Keratinocyte (primary cell): ENCODE measurements around the gene CCDC146. TPM values are rescaled to one million over a fixed set of nuclear protein-coding genes. Genes with fewer than 3 reads are reported as not detected.

Experiments used
- DNase-seq: peaks from one replicate; pipeline ENCODE4 v3.0.0-alpha.2; 2011; ENCODE audit warnings: low read depth, missing footprints, low spot score
- FAIRE-seq: peaks from 2 replicates; lab custom pipeline; 2011; peaks lifted over from hg19 to GRCh38; lab: Jason Lieb, UNC
- H2AFZ ChIP-seq: 2 replicates; pipeline ENCODE4 v1.6.0; 2012; ENCODE audit warnings: low read length, control low read depth, inconsistent platforms; ENCODE audit not compliant: control insufficient read depth
- H3K27ac ChIP-seq: 2 replicates; pipeline ENCODE4 v1.5.1; 2011; ENCODE audit warnings: low read length; ENCODE audit not compliant: control insufficient read depth, insufficient read depth
- H3K27me3 ChIP-seq: 3 replicates; pipeline ENCODE4 v1.6.0; 2011; ENCODE audit warnings: low read length; ENCODE audit not compliant: control insufficient read depth, insufficient read depth; ENCODE audit errors: extremely low read depth
- H3K36me3 ChIP-seq, 2 experiments: 2 replicates in 1 of 2; 3 replicates in 1 of 2; pipeline ENCODE4 v1.5.1; 2011; ENCODE audit warnings: low read length in 2 of 2, mild to moderate bottlenecking in 1 of 2; ENCODE audit not compliant: control insufficient read depth in 2 of 2, insufficient read depth in 2 of 2; ENCODE audit errors: extremely low read depth in 1 of 2
- H3K4me1 ChIP-seq: 3 replicates; pipeline ENCODE4 v1.5.1; 2011; ENCODE audit warnings: low read length; ENCODE audit not compliant: control insufficient read depth, insufficient read depth; ENCODE audit errors: extremely low read depth
- H3K4me2 ChIP-seq: 3 replicates; pipeline ENCODE4 v1.6.0; 2011; ENCODE audit warnings: low read depth, low read length; ENCODE audit not compliant: control insufficient read depth, insufficient read depth; ENCODE audit errors: extremely low read depth
- H3K4me3 ChIP-seq, 3 experiments: fragments of 200-600 bp in 1 of 3; sonication (generic) in 1 of 3; 2 replicates in 2 of 3; 3 replicates in 1 of 3; pipeline ENCODE4 v1.5.1; 2011 to 2016; ENCODE audit warnings: low read length in 3 of 3, mild to moderate bottlenecking in 3 of 3, control low read depth in 2 of 3, inconsistent platforms in 1 of 3, low read depth in 1 of 3, mixed read lengths in 1 of 3, mixed run types in 1 of 3, moderate library complexity in 1 of 3; ENCODE audit not compliant: control insufficient read depth in 2 of 3, insufficient read depth in 2 of 3; ENCODE audit errors: extremely low read depth in 1 of 3
- H3K79me2 ChIP-seq: 2 replicates; pipeline ENCODE4 v1.6.0; 2012; ENCODE audit warnings: low read length; ENCODE audit not compliant: control insufficient read depth, insufficient read depth
- H3K9ac ChIP-seq: 3 replicates; pipeline ENCODE4 v1.6.0; 2011; ENCODE audit warnings: low read length; ENCODE audit not compliant: control insufficient read depth, insufficient read depth; ENCODE audit errors: extremely low read depth
- H3K9me1 ChIP-seq: 3 replicates; pipeline ENCODE4 v1.6.0; 2011; ENCODE audit warnings: low read length; ENCODE audit not compliant: control insufficient read depth, insufficient read depth; ENCODE audit errors: extremely low read depth
- H3K9me3 ChIP-seq: 2 replicates; pipeline ENCODE4 v1.5.1; 2012; ENCODE audit warnings: low read depth, low read length; ENCODE audit not compliant: control insufficient read depth
- H4K20me1 ChIP-seq: 3 replicates; pipeline ENCODE4 v1.6.0; 2011; ENCODE audit warnings: low read length; ENCODE audit not compliant: control insufficient read depth, insufficient read depth; ENCODE audit errors: extremely low read depth
- CTCF ChIP-seq, 3 experiments: IDR thresholded peaks in 1 of 3; conservative IDR thresholded peaks in 1 of 3; optimal IDR thresholded peaks in 1 of 3; 2 replicates in 2 of 3; 3 replicates in 1 of 3; pipeline versions ENCODE3 to v1.5.1; 2011; ENCODE audit warnings: low read length in 3 of 3, mild to moderate bottlenecking in 3 of 3, moderate library complexity in 2 of 3, control low read depth in 1 of 3, inconsistent platforms in 1 of 3; ENCODE audit not compliant: insufficient read depth in 2 of 3; ENCODE audit errors: extremely low read depth in 1 of 3
- EZH2 ChIP-seq: IDR thresholded peaks from one replicate; pipeline ENCODE4 v1.6.1; 2012; ENCODE audit warnings: inconsistent platforms, mild to moderate bottlenecking, low read length, moderate library complexity
- dilution Hi-C: fragments of 300-500 bp; cut with MboI; formaldehyde crosslinking; loops from one replicate; pipeline ENCODE4 v1.7.0; 2020; ENCODE audit warnings: low sequenced_read_pairs; ENCODE audit not compliant: extremely low pct_ligation_motif_present
- polyA plus RNA-seq, 5 experiments: library from polyadenylated mRNA; depleted of rRNA in 3 of 5; stranded (reverse) in 3 of 5; stranded (forward) in 1 of 5; unstranded in 1 of 5; fragments of >200 nt; gene quantifications; 1 replicate in 1 of 5; 2 replicates in 3 of 5; 3 replicates in 1 of 5; pipeline versions ENCODE4 v1.2.1 to v1.2.3, GENCODE V29; 2011 to 2012; ENCODE audit warnings: missing spikeins in 2 of 5, low read depth in 1 of 5, low replicate concordance in 1 of 5

CCDC146 gene
- polyA plus RNA-seq, 1 donor (not counting 4 experiments of a cell fraction or from before 2014, with no cell fraction given): 5.7 TPM

DNA sequence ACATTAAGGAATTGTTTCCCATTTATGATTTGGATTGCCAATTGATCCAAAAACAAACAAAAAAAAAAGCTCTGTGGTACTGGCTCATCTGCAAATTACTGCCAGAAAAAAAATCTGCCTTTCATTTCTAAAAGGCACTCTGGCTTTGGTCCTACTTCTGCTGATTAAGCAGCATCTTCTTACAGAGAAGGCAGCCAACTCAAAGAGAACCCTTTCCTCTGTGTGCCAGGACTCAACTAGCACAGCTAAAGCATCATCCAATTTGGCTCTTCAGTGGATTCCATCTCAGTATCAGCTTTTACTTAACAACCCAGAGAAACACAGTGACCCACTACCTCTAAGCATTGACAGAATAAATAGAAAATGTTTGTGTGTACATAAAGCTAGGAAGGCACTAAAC is 213.2 kb downstream of the CCDC146 start:
- Histone ChIP-seq H3K4me1 (peaks cover 3% of the 10 kb centered on the region), H3K4me2 (no peak overlapping the region), H3K4me3 (no peak overlapping the region), H3K36me3 (no peaks in the 10 kb centered on the region), H3K79me2 (no peaks in the 10 kb centered on the region), H2AFZ (no peak overlapping the region), H3K9me1 (no peaks in the 10 kb centered on the region), H4K20me1 (no peaks in the 10 kb centered on the region), H3K9ac (no peak overlapping the region), H3K9me3 (no peaks in the 10 kb centered on the region), H3K27me3 (no peaks in the 10 kb centered on the region), H3K27ac (no peak overlapping the region)
- FAIRE-seq (no peak), DNase-seq (no peak)
- TF ChIP-seq CTCF (optimal IDR thresholded peaks at IDR 0.05 in 1 of 3, IDR thresholded peaks at IDR 0.05 in 1 of 3, conservative IDR thresholded peaks at IDR 0.05 in 1 of 3; ENCODE audit: extremely low read depth in 1 of 3, insufficient read depth in 2 of 3, low read length in 3 of 3): no peak
- dilution Hi-C loops: no loop called here

DNA sequence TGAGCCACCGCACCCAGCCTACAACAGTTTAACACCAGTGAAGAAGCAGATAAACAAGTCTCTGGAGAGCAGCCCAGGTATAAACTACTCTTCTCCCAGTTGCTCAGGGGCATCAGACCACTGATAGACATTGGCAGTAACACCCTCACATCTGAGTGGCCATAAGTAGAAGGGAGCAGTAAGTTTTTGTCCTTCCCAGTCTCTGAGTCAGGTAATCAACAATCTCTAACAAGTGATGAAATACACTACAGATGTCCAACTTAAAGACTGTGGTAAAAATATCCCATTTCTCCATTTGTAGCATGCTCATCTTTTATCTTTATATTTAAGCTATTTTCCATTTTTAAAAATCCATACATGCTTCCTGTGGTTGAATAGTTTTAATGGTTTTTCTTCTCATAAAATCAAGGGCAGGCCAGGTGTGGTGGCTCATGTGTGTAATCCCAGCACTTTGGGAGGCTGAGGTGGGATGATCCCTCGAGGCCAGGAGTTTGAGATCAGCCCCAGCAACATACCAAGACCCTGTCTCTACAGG is 215.1 kb downstream of the CCDC146 start:
- H3K9me3 ChIP-seq: no peaks in the 10 kb centered on the region
- no peaks in the 10 kb centered on the region for H3K27me3 ChIP-seq
- DNase-seq (no peak), FAIRE-seq (no peak)
- no peaks in the 10 kb centered on the region for H4K20me1 ChIP-seq
- dilution Hi-C loops: no loop called here
- H3K4me3 ChIP-seq: no peak overlapping the region
- no peak overlapping the region for H3K27ac ChIP-seq
- no peak overlapping the region for H2AFZ ChIP-seq
- TF ChIP-seq CTCF (optimal IDR thresholded peaks at IDR 0.05 in 1 of 3, IDR thresholded peaks at IDR 0.05 in 1 of 3, conservative IDR thresholded peaks at IDR 0.05 in 1 of 3; ENCODE audit: extremely low read depth in 1 of 3, insufficient read depth in 2 of 3, low read length in 3 of 3) (no peak), EZH2 (no peak)
- no peaks in the 10 kb centered on the region for H3K79me2 ChIP-seq
- no peaks in the 10 kb centered on the region for H3K4me1 ChIP-seq
- no peaks in the 10 kb centered on the region for H3K36me3 ChIP-seq
- H3K9ac ChIP-seq: no peak overlapping the region
- no peak overlapping the region for H3K4me2 ChIP-seq
- no peaks in the 10 kb centered on the region for H3K9me1 ChIP-seq
